Suprapubic skin (tissue), 4 donors: ENCODE measurements around the gene VPS13C. TPM values are rescaled to one million over a fixed set of nuclear protein-coding genes. Genes with fewer than 3 reads are reported as not detected.

ENCODE experiments used
- DNase-seq, 2 donors: peaks; one replicate each; pipeline ENCODE4 v3.0.0-alpha.2; 2019; ENCODE audit warnings: low spot score in 2 of 2
- H3K27ac ChIP-seq: fragments of 200-600 bp; sonication (generic); one replicate; pipeline ENCODE4 v1.5.1; 2019
- H3K27me3 ChIP-seq: fragments of 200-600 bp; sonication (generic); one replicate; pipeline ENCODE4 v1.5.1; 2019
- H3K36me3 ChIP-seq: fragments of 200-600 bp; sonication (generic); one replicate; pipeline ENCODE4 v1.5.1; 2019
- H3K4me1 ChIP-seq: fragments of 200-600 bp; sonication (generic); one replicate; pipeline ENCODE4 v1.5.1; 2019
- H3K4me3 ChIP-seq: fragments of 200-600 bp; sonication (generic); one replicate; pipeline ENCODE4 v1.5.1; 2019; ENCODE audit warnings: mild to moderate bottlenecking
- H3K9me3 ChIP-seq: fragments of 200-600 bp; sonication (generic); one replicate; pipeline ENCODE4 v1.5.1; 2019
- EP300 ChIP-seq: sonication (generic); formaldehyde crosslinking; IDR thresholded peaks from one replicate; pipeline ENCODE4 v1.6.1; 2017; ENCODE audit warnings: antibody characterized with exemption
- POLR2A ChIP-seq, 2 donors: fragments of 450-650 bp; IDR thresholded peaks; one replicate each; pipeline ENCODE4 v1.6.1; 2017; ENCODE audit warnings: antibody characterized with exemption in 2 of 2, mild to moderate bottlenecking in 2 of 2, moderate library complexity in 2 of 2
- POLR2AphosphoS5 ChIP-seq, 3 donors: sonication (generic); formaldehyde crosslinking; IDR thresholded peaks; one replicate each; pipeline ENCODE4 v1.6.1; 2017; ENCODE audit warnings: antibody characterized with exemption in 3 of 3
- WGBS: methylation state at CpG from one replicate; pipeline ENCODE4 v1.1.5; 2018; 5-methylcytosine and 5-hydroxymethylcytosine counted together
- total RNA-seq, 4 donors: library from RNA; depleted of rRNA; stranded (reverse); fragments of >200 nt; gene quantifications; one replicate each; pipeline ENCODE4 v1.1.0, GENCODE V29; 2016
- TF ChIP-seq, protein P1 (sequence below), 2 donors: fragments of 200-600 bp in 1 of 2; fragments of 450-650 bp in 1 of 2; sonication (generic) in 1 of 2; IDR thresholded peaks; one replicate each; pipeline ENCODE4 v1.5.1; 2016 to 2019; ENCODE audit warnings: antibody characterized with exemption in 2 of 2, mild to moderate bottlenecking in 1 of 2, moderate library complexity in 1 of 2

VPS13C gene
- total RNA-seq, 4 donors from 2014 or later: 30.4 to 74.3 (median 42.8) TPM

GRCh38 chr15:62068810-62069167 lies 8.5 kb upstream of the VPS13C start:
- peak overlapping the region; percentile 70 for H3K4me3 ChIP-seq
- H3K27me3 ChIP-seq: no peaks in the 10 kb centered on the region
- no peaks in the 10 kb centered on the region for H3K36me3 ChIP-seq
- H3K4me1 ChIP-seq: peaks cover 50% of the 10 kb centered on the region
- H3K9me3 ChIP-seq: no peaks in the 10 kb centered on the region
- no peak overlapping the region for H3K27ac ChIP-seq
- TF ChIP-seq POLR2AphosphoS5 (IDR thresholded peaks at IDR 0.05): no peak
- no peak for TF ChIP-seq POLR2A (IDR thresholded peaks at IDR 0.05)
- WGBS: 40% methylated on average over 4 of the region's 4 CpGs
- DNase-seq: no peak

DNA sequence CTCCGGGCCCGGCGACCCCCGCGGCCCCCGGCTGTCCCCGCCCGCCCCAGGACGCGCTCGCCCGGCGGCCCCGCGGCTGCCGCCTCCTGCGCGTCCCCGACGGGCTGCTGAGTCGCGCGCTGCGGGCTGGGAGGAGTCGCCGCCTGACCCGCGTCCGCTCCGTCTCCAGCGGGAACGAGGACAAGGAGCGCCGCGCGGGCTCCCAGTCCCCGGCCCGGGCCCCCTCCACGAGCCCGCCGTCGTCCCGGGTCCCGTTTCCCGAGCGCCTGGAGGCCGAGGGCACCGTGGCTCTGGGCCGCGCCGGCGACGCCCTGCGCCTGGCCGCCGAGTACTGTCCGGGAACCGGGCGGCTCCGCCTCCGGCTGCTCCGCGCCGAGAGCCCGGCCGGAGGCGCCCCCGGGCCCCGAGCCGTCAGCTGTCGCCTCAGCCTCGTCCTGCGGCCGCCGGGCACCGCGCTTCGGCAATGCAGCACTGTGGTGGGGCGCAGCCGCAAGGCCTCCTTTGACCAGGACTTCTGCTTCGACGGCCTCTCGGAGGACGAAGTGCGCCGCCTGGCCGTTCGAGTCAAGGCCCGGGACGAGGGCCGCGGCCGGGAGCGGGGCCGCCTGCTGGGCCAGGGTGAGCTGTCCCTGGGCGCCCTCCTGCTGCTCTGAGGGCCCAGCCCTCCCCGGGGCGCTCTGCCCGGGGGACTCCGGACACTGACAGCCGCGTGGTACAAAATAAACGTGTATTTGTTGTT lies 8.0 kb upstream of the VPS13C start:
- under 1% methylated on average over 35 of the region's 103 CpGs for WGBS
- Histone ChIP-seq H3K9me3 (no peaks in the 10 kb centered on the region), H3K27me3 (no peaks in the 10 kb centered on the region), H3K36me3 (no peaks in the 10 kb centered on the region), H3K4me1 (peaks cover 55% of the 10 kb centered on the region), H3K4me3 (peak overlapping the region; percentile 70), H3K27ac (peak overlapping the region; percentile 52)
- TF ChIP-seq EP300 (no peak), POLR2A (IDR thresholded peaks at IDR 0.05) (no peak), POLR2AphosphoS5 (IDR thresholded peaks at IDR 0.05) (no peak)
- TF ChIP-seq, protein P1, sequence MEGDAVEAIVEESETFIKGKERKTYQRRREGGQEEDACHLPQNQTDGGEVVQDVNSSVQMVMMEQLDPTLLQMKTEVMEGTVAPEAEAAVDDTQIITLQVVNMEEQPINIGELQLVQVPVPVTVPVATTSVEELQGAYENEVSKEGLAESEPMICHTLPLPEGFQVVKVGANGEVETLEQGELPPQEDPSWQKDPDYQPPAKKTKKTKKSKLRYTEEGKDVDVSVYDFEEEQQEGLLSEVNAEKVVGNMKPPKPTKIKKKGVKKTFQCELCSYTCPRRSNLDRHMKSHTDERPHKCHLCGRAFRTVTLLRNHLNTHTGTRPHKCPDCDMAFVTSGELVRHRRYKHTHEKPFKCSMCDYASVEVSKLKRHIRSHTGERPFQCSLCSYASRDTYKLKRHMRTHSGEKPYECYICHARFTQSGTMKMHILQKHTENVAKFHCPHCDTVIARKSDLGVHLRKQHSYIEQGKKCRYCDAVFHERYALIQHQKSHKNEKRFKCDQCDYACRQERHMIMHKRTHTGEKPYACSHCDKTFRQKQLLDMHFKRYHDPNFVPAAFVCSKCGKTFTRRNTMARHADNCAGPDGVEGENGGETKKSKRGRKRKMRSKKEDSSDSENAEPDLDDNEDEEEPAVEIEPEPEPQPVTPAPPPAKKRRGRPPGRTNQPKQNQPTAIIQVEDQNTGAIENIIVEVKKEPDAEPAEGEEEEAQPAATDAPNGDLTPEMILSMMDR (IDR thresholded peaks at IDR 0.05): no peak
- peak in 1 of 2 donors; percentile 69 for DNase-seq

- no peak for TF ChIP-seq EP300
- no peak for TF ChIP-seq POLR2AphosphoS5 (IDR thresholded peaks at IDR 0.05)
- no peak for TF ChIP-seq POLR2A (IDR thresholded peaks at IDR 0.05)
- TF ChIP-seq, protein P1 (IDR thresholded peaks at IDR 0.05): no peak
- H3K4me3 ChIP-seq: peak overlapping the region; percentile 70
- peak in 1 of 2 donors; percentile 68 for DNase-seq
- H3K27me3 ChIP-seq: no peaks in the 10 kb centered on the region
- no peaks in the 10 kb centered on the region for H3K9me3 ChIP-seq
- peak overlapping the region; percentile 62 for H3K27ac ChIP-seq
- H3K36me3 ChIP-seq: no peaks in the 10 kb centered on the region
- peaks cover 57% of the 10 kb centered on the region for H3K4me1 ChIP-seq
- 4% methylated on average over 18 of the region's 62 CpGs for WGBS
Measured at GRCh38 chr15:62067448-62068044, 7.3 kb upstream of the VPS13C start.

DNA sequence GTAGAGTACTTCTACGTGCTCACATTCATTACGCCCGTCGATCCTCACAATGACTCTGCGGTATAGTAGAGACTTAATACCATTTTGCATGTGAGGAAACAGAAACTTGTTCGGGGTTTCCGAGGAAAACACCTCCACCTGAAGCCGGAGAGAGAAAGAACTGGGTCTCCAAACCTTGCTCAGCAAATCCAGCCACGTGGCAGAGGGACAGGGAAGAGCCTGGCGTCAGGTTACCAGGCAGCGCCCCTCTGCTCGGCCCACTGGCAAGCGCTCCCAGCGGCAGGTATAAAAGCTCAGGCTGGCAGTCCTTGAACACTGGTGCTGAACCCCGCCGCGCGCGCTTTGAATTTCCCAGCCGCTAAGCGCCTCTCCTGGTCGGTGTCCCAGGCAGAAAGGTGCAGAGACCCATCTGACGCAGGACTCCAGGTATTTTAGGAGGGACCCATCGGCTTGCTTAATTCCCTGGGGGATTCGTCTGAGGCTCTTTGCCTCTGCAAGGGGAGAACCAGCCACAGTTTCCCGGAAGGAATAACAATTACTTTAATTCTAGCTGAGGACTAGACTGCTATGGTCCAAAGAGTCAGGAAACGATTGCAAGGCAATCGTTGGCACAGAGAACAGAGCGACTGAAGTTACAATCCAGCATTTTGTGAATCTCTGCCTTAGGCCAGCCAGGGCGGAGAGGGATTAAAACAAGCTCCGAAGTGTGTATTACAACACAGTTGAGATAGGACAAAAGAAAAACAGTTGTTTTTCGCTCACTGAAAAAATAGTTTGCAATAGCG lies 6.6 kb upstream of the VPS13C start, which contains the start of gene C2CD4A:
Gene C2CD4A (plus strand): TSS at position 315 of the 785 bp plus-strand sequence. CDS start 637 bp downstream, outside the sequence.
- peaks cover 57% of the 10 kb centered on the region for H3K4me1 ChIP-seq
- peak within 1 kb of the TSS; percentile 62 for H3K27ac ChIP-seq
- 10% methylated on average over 30 of the region's 33 CpGs for WGBS
- peak within 1 kb of the TSS; percentile 70 for H3K4me3 ChIP-seq
- no peaks in the 10 kb centered on the region for H3K36me3 ChIP-seq
- no peaks in the 10 kb centered on the region for H3K27me3 ChIP-seq
- DNase-seq: peak in 1 of 2 donors; percentile 82
- no peaks in the 10 kb centered on the region for H3K9me3 ChIP-seq
- no peak for TF ChIP-seq POLR2AphosphoS5 (IDR thresholded peaks at IDR 0.05)
- TF ChIP-seq, protein P1 (IDR thresholded peaks at IDR 0.05): peak in 1 of 2 donors; percentile 16

- TF ChIP-seq EP300 (no peak), POLR2AphosphoS5 (IDR thresholded peaks at IDR 0.05) (no peak), POLR2A (IDR thresholded peaks at IDR 0.05) (no peak)
- TF ChIP-seq, protein P1 (IDR thresholded peaks at IDR 0.05): no peak
- Histone ChIP-seq H3K27me3 (no peaks in the 10 kb centered on the region), H3K4me3 (no peak overlapping the region), H3K27ac (no peak overlapping the region), H3K4me1 (peaks cover 68% of the 10 kb centered on the region), H3K36me3 (no peaks in the 10 kb centered on the region), H3K9me3 (no peaks in the 10 kb centered on the region)
- no peak for DNase-seq
- WGBS: 67% methylated on average over 6 of the region's 6 CpGs
Measured at GRCh38 chr15:62063825-62064635, 3.8 kb upstream of the VPS13C start.
